GM12892 (cell line): ENCODE data around the gene ZEB2.

ENCODE experiments used
- DNase-seq: peaks from one replicate; pipeline ENCODE4 v3.0.0; 2011; ENCODE audit not compliant: insufficient read length
- FAIRE-seq: peaks from 2 replicates; lab custom pipeline; 2011; peaks lifted over from hg19 to GRCh38; lab: Jason Lieb, UNC
- POLR2A ChIP-seq: IDR thresholded peaks from 2 replicates; pipeline ENCODE4 v1.6.1; 2011; ENCODE audit warnings: low read depth, low read length, control low read depth
- POLR2AphosphoS5 ChIP-seq: IDR thresholded peaks from 2 replicates; pipeline ENCODE4 v1.6.1; 2011; ENCODE audit warnings: low read depth, low read length, control low read depth
- TAF1 ChIP-seq: IDR thresholded peaks from 2 replicates; pipeline ENCODE4 v1.6.1; 2011; ENCODE audit warnings: low read depth, mild to moderate bottlenecking, control low read depth, low read length, borderline replicate concordance

ZEB2 gene

GRCh38 chr2:144471305-144472045 is 48.4 kb downstream of the ZEB2 start:
- DNase-seq (no peak), FAIRE-seq (peak; percentile 36)
- TF ChIP-seq POLR2AphosphoS5 (no peak), TAF1 (no peak), POLR2A (no peak)

- peak; percentile 75 for FAIRE-seq
- no peak for TF ChIP-seq TAF1
- no peak for TF ChIP-seq POLR2A
- TF ChIP-seq POLR2AphosphoS5 = no peak
- DNase-seq = no peak
Observed at GRCh38 chr2:144470816-144471215, 49.1 kb downstream of the ZEB2 start.

- no peak for TF ChIP-seq POLR2AphosphoS5
- TF ChIP-seq POLR2A = no peak
- no peak for TF ChIP-seq TAF1
- DNase-seq (no peak), FAIRE-seq (no peak)
Observed at GRCh38 chr2:144470334-144470733, 49.6 kb downstream of the ZEB2 start.

GRCh38 chr2:144469798-144470197 is 50.1 kb downstream of the ZEB2 start:
- FAIRE-seq (no peak), DNase-seq (no peak)
- no peak for TF ChIP-seq POLR2AphosphoS5
- TF ChIP-seq TAF1 = no peak
- TF ChIP-seq POLR2A = no peak

- TF ChIP-seq POLR2A = no peak
- no peak for TF ChIP-seq TAF1
- TF ChIP-seq POLR2AphosphoS5 = no peak
- DNase-seq = no peak
- peak; percentile 40 for FAIRE-seq
Observed at GRCh38 chr2:144468823-144469595, 50.9 kb downstream of the ZEB2 start.

GRCh38 chr2:144467502-144468137 is 52.3 kb downstream of the ZEB2 start:
- DNase-seq = no peak
- TF ChIP-seq POLR2AphosphoS5 (no peak), POLR2A (no peak), TAF1 (no peak)
- no peak for FAIRE-seq

GRCh38 chr2:144466637-144467036 is 53.3 kb downstream of the ZEB2 start:
- no peak for FAIRE-seq
- TF ChIP-seq POLR2A (no peak), POLR2AphosphoS5 (no peak), TAF1 (no peak)
- no peak for DNase-seq

GRCh38 chr2:144465749-144466148 is 54.2 kb downstream of the ZEB2 start:
- TF ChIP-seq TAF1 = no peak
- no peak for TF ChIP-seq POLR2A
- TF ChIP-seq POLR2AphosphoS5 = no peak
- DNase-seq (no peak), FAIRE-seq (no peak)

GRCh38 chr2:144464730-144465129 is 55.2 kb downstream of the ZEB2 start:
- no peak for DNase-seq

GRCh38 chr2:144463266-144463665 is 56.7 kb downstream of the ZEB2 start:
- FAIRE-seq = no peak
- no peak for DNase-seq
- TF ChIP-seq TAF1 (no peak), POLR2AphosphoS5 (no peak), POLR2A (no peak)

More at GRCh38 chr2:144464730-144465129, 55.2 kb downstream of the ZEB2 start:
- FAIRE-seq = no peak
- TF ChIP-seq POLR2A = no peak
- no peak for TF ChIP-seq TAF1
- no peak for TF ChIP-seq POLR2AphosphoS5

GRCh38 chr2:144462266-144462665 is 57.7 kb downstream of the ZEB2 start:
- TF ChIP-seq POLR2AphosphoS5 (no peak), POLR2A (no peak), TAF1 (no peak)
- FAIRE-seq (no peak), DNase-seq (no peak)
